Progenitor cell of endocrine pancreas (in vitro differentiated cells): ENCODE measurements around the gene RGPD4. TPM values are rescaled to one million over a fixed set of nuclear protein-coding genes. Genes with fewer than 3 reads are reported as not detected.
"Not testable (repeated sequence)": the region's sequence is repeated elsewhere in the genome, so short reads cannot be mapped to it uniquely, and the experiment has no call there.

ENCODE experiments used
- DNase-seq: peaks from one replicate; pipeline ENCODE4 v3.0.0; 2021; ENCODE audit warnings: low spot score; ENCODE audit not compliant: unreplicated experiment
- H3K27ac Mint-ChIP-seq: 2 replicates; pipeline ENCODE4 v1.8.0; 2021; ENCODE audit warnings: mild to moderate bottlenecking, moderate library complexity, mixed read lengths
- H3K27me3 Mint-ChIP-seq: 2 replicates; pipeline ENCODE4 v1.8.0; 2021; ENCODE audit warnings: mixed read lengths
- H3K36me3 Mint-ChIP-seq: 2 replicates; pipeline ENCODE4 v1.8.0; 2022; ENCODE audit warnings: mixed read lengths; ENCODE audit not compliant: insufficient read depth
- H3K4me1 Mint-ChIP-seq: 2 replicates; pipeline ENCODE4 v1.8.0; 2021; ENCODE audit warnings: low read depth, mixed read lengths
- H3K4me3 Mint-ChIP-seq: 2 replicates; pipeline ENCODE4 v1.8.0; 2021; ENCODE audit warnings: low read depth, mild to moderate bottlenecking, moderate library complexity, mixed read lengths
- H3K9me3 Mint-ChIP-seq: 2 replicates; pipeline ENCODE4 v1.8.0; 2021; ENCODE audit warnings: low read depth, mixed read lengths
- CTCF ChIP-seq: fragments of 200-600 bp; sonication (generic); IDR thresholded peaks from one replicate; pipeline ENCODE4 v1.5.0; 2021; ENCODE audit warnings: antibody characterized with exemption, mild to moderate bottlenecking; ENCODE audit not compliant: unreplicated experiment
- long read RNA-seq: library from polyadenylated mRNA; unstranded; transcript quantifications from one replicate; pipeline ENCODE4 v2.0.0, GENCODE V29; 2020
- total RNA-seq: library from RNA; stranded (reverse); gene quantifications from 2 replicates; pipeline ENCODE4 v1.2.1, GENCODE V29; 2021

RGPD4 gene
- 0.11 TPM in 1 of 2 replicates, not detected in the other for total RNA-seq
- long read RNA-seq: 0 reads

DNA sequence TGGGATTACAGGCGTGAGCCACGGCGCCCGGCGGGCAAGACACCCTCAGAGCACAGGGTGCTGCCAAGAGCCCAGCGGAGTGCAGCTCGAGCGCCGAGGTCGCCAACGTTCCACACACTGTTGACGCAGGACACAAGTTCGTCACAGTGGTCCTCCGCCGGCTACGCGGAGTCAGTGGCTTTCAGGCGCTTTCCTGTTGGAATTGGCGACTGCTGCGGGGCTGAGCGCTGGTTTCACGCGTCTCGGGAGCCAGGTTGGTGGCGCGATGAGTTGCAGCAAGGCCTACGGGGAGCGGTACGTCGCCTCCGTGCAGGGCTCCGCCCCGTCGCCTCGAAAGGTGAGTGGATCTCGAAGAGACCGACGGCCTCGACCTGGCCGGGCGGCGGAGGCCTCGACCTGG, at the start of gene RGPD4:
RGPD4 (plus strand) TSS at position 144 of the 400 bp plus-strand sequence; CDS start at position 266, 122 bp downstream.
- H3K27ac Mint-ChIP-seq, H3K27me3 Mint-ChIP-seq, H3K4me1 Mint-ChIP-seq, H3K9me3 Mint-ChIP-seq, DNase-seq, H3K36me3 Mint-ChIP-seq, H3K4me3 Mint-ChIP-seq: not testable (repeated sequence)

- Mint-ChIP-seq H3K4me3 (no peak overlapping the region), H3K27me3 (peaks cover 3% of the 10 kb centered on the region), H3K27ac (no peak overlapping the region), H3K9me3 (no peaks in the 10 kb centered on the region), H3K36me3 (no peaks in the 10 kb centered on the region), H3K4me1 (peaks cover 5% of the 10 kb centered on the region)
- TF ChIP-seq CTCF: no peak
- no peak for DNase-seq
Measured at GRCh38 chr2:107777974-107778373, 48.7 kb upstream of the RGPD4 start.

DNA sequence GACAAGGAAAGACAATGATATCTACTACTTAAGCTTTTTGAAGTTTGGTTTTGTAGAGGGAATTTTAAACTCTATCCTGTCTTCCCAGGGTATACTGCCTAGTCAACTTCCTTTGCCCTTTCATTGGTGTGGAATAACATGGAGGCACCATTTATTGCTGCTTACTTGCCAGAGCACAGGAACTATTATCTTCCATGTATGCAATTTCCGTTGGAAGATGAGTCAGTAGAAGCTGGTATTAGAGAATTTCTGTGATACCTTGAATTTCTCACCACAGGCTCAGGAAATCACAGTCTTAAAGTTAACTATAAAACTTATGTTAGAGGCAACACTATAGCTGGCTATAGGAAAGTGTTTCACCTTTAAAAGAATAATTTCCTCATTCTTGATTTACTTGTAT, 40.9 kb upstream of the RGPD4 start:
- no peak for TF ChIP-seq CTCF
- H3K36me3 Mint-ChIP-seq: no peaks in the 10 kb centered on the region
- DNase-seq: no peak
- H3K9me3 Mint-ChIP-seq: no peaks in the 10 kb centered on the region
- no peak overlapping the region for H3K4me3 Mint-ChIP-seq
- no peaks in the 10 kb centered on the region for H3K4me1 Mint-ChIP-seq
- no peaks in the 10 kb centered on the region for H3K27me3 Mint-ChIP-seq
- H3K27ac Mint-ChIP-seq: no peak overlapping the region

GRCh38 chr2:107790837-107791236, 35.9 kb upstream of the RGPD4 start:
- H3K4me3 Mint-ChIP-seq: no peak overlapping the region
- no peaks in the 10 kb centered on the region for H3K9me3 Mint-ChIP-seq
- no peaks in the 10 kb centered on the region for H3K27me3 Mint-ChIP-seq
- no peak for DNase-seq
- H3K4me1 Mint-ChIP-seq: no peaks in the 10 kb centered on the region
- no peak for TF ChIP-seq CTCF
- no peaks in the 10 kb centered on the region for H3K36me3 Mint-ChIP-seq
- H3K27ac Mint-ChIP-seq: no peak overlapping the region

DNA sequence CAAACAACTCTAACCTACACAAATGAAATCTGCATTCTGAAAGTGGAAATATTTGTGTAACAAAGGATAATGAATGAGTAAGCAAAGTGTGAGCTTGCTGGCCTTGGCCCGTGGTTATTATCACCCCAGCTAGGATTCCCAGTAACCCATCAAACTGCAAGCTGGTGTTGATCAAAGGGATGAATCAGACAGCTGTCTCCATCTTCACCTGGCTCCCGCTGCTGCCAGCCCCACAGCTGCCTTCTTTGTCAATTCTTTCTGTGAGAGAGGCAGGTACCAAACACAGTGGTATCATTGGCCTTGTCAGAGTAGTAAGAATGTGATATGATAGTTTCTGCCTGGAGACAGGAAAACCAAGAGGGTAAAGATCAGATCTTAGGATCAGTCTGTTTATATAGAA, 25.2 kb upstream of the RGPD4 start:
- H3K27me3 Mint-ChIP-seq: no peaks in the 10 kb centered on the region
- no peak overlapping the region for H3K27ac Mint-ChIP-seq
- peaks cover 2% of the 10 kb centered on the region for H3K4me1 Mint-ChIP-seq
- no peaks in the 10 kb centered on the region for H3K36me3 Mint-ChIP-seq
- H3K9me3 Mint-ChIP-seq: no peaks in the 10 kb centered on the region
- TF ChIP-seq CTCF: no peak
- H3K4me3 Mint-ChIP-seq: no peak overlapping the region
- DNase-seq: no peak

DNA sequence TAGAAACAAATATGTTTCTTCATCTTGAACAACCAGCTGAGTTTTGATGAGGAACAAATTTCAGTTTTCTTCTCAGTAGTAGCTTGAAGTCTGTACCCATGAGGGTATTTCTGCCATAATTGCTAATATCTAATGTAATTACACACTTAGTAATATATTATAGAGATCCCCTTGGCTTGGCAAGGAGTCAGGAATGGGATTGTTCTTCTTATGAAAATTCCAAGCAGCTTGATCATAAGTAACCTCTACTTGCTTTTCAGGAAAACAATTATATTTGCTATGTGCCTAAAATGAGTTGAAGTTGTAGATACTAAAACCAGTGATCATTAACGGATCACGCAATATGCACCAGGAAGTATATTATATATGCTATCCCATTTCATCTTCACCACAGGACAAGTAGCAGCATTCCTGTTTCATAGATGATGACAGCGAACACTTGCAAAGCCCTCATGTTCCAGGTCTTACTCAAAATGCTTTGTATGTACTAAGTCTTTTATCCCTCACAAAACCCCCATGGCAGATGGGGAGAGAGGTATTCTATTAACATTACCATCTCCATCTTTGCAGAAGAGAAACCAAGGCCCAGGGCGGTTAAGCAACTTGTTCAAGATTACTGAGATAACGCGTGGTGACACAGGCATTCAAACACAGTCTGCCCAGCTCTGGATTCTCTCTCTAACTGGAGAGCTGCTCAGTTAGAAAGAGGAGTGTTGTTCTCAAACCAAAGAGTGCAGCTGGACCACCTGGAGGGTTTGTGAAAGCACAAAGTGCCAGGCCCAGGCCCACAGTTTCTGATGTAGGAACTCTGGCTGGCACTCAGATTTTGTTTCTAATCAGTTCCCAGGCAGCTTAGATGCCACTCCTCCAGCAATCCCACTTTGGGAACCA, 21.8 kb upstream of the RGPD4 start:
- H3K27ac Mint-ChIP-seq: no peak overlapping the region
- no peaks in the 10 kb centered on the region for H3K27me3 Mint-ChIP-seq
- H3K36me3 Mint-ChIP-seq: no peaks in the 10 kb centered on the region
- DNase-seq: no peak
- H3K4me3 Mint-ChIP-seq: no peak overlapping the region
- TF ChIP-seq CTCF: no peak
- no peaks in the 10 kb centered on the region for H3K9me3 Mint-ChIP-seq
- H3K4me1 Mint-ChIP-seq: peaks cover 6% of the 10 kb centered on the region
